HG02943 (cell line): ENCODE data around the gene RASSF6.
"Not testable (repeated sequence)": the region's sequence is repeated elsewhere in the genome, so short reads cannot be mapped to it uniquely, and the experiment has no call there.

Source experiments
- ATAC-seq: cut with Tn5 transposase; IDR thresholded peaks from one replicate; pipeline ENCODE4 v1.9.1; 2021; ENCODE audit warnings: mild to moderate bottlenecking, low read depth, moderate library complexity; ENCODE audit not compliant: unreplicated experiment

The RASSF6 gene

GRCh38 chr4:73613130-73613529 lies 7.1 kb downstream of the RASSF6 start:
- ATAC-seq, result no peak

- ATAC-seq, result no peak
Observed at GRCh38 chr4:73612032-73612431, 8.2 kb downstream of the RASSF6 start.

- ATAC-seq, result no peak
Observed at GRCh38 chr4:73609706-73610105, 10.5 kb downstream of the RASSF6 start.

GRCh38 chr4:73608689-73609594 lies 11.3 kb downstream of the RASSF6 start:
- ATAC-seq, result no peak

GRCh38 chr4:73607375-73608033 lies 12.7 kb downstream of the RASSF6 start:
- ATAC-seq, result no peak

- ATAC-seq, result peak; percentile 82
Observed at GRCh38 chr4:73606465-73606974, 13.7 kb downstream of the RASSF6 start.

GRCh38 chr4:73603854-73604584 lies 16.2 kb downstream of the RASSF6 start:
- no peak for ATAC-seq

GRCh38 chr4:73603271-73603710 lies 16.9 kb downstream of the RASSF6 start:
- ATAC-seq, result peak; percentile 39

GRCh38 chr4:73600954-73601353 lies 19.3 kb downstream of the RASSF6 start:
- ATAC-seq, result no peak

GRCh38 chr4:73599182-73599581 lies 21.1 kb downstream of the RASSF6 start:
- no peak for ATAC-seq

GRCh38 chr4:73597594-73597993 lies 22.6 kb downstream of the RASSF6 start:
- no peak for ATAC-seq

- not testable (repeated sequence) for ATAC-seq
Observed at GRCh38 chr4:73597183-73597582, 23.1 kb downstream of the RASSF6 start.

- no peak for ATAC-seq
Observed at GRCh38 chr4:73596001-73596400, 24.2 kb downstream of the RASSF6 start.

GRCh38 chr4:73593631-73594241 lies 26.5 kb downstream of the RASSF6 start:
- no peak for ATAC-seq

- ATAC-seq, result peak; percentile 91
Observed at GRCh38 chr4:73589887-73590801, 30.1 kb downstream of the RASSF6 start.

GRCh38 chr4:73589261-73589847 lies 30.9 kb downstream of the RASSF6 start:
- peak; percentile 35 for ATAC-seq

- ATAC-seq, result no peak
Observed at GRCh38 chr4:73588613-73589012, 31.6 kb downstream of the RASSF6 start.

- no peak for ATAC-seq
Observed at GRCh38 chr4:73586666-73587065, 33.6 kb downstream of the RASSF6 start.

GRCh38 chr4:73586040-73586439 lies 34.2 kb downstream of the RASSF6 start:
- ATAC-seq, result no peak
